Suppressor macrophage treated with lipopolysaccharide for 1 hour (primary cell): ENCODE results near the gene CDV3.

ENCODE experiments used
- DNase-seq, 3 donors: peaks; one replicate each; pipeline ENCODE4 v3.0.0-alpha.2; 2020 to 2022

CDV3 gene

GRCh38 chr3:133568294-133569014 is 5.0 kb upstream of the CDV3 start:
- peak; percentile 41 to 75 (median 74) for DNase-seq

- peak in 1 of 3 donors; percentile 39 for DNase-seq
Observed at GRCh38 chr3:133570139-133570936, 3.1 kb upstream of the CDV3 start.

- peak in 2 of 3 donors; percentile 15 to 29 for DNase-seq
Observed at GRCh38 chr3:133570937-133571320, 2.6 kb upstream of the CDV3 start.

GRCh38 chr3:133572158-133573053 is 1.1 kb upstream of the CDV3 start:
- DNase-seq: peak; percentile 74 to 93 (median 89)

- DNase-seq: peak; percentile 100
Observed at GRCh38 chr3:133573054-133573628, 345 bp upstream of the CDV3 start.

GRCh38 chr3:133574260-133574881 is 885 bp downstream of the CDV3 start:
- peak; percentile 88 to 94 (median 93) for DNase-seq

- peak in 2 of 3 donors; percentile 28 to 48 for DNase-seq
Observed at GRCh38 chr3:133575086-133575485, 1.6 kb downstream of the CDV3 start.

GRCh38 chr3:133576169-133576568 is 2.7 kb downstream of the CDV3 start:
- peak in 1 of 3 donors; percentile 33 for DNase-seq

GRCh38 chr3:133578548-133579191 is 5.2 kb downstream of the CDV3 start:
- DNase-seq: peak; percentile 25 to 50 (median 34)

- DNase-seq: no peak
Observed at GRCh38 chr3:133583396-133583795, 9.9 kb downstream of the CDV3 start.

GRCh38 chr3:133588035-133588434 is 14.5 kb downstream of the CDV3 start:
- DNase-seq: no peak

GRCh38 chr3:133588784-133589465 is 15.4 kb downstream of the CDV3 start:
- no peak for DNase-seq

- no peak for DNase-seq
Observed at GRCh38 chr3:133589503-133589902, 16.0 kb downstream of the CDV3 start.

- no peak for DNase-seq
Observed at GRCh38 chr3:133591271-133591742, 17.8 kb downstream of the CDV3 start.

- peak in 1 of 3 donors; percentile 27 for DNase-seq
Observed at GRCh38 chr3:133592843-133593242, 19.4 kb downstream of the CDV3 start.

- no peak for DNase-seq
Observed at GRCh38 chr3:133593243-133593642, 19.8 kb downstream of the CDV3 start.

GRCh38 chr3:133595341-133595740 is 21.9 kb downstream of the CDV3 start:
- DNase-seq: no peak

- no peak for DNase-seq
Observed at GRCh38 chr3:133598405-133598804, 24.9 kb downstream of the CDV3 start.

GRCh38 chr3:133599280-133599679 is 25.8 kb downstream of the CDV3 start:
- no peak for DNase-seq

GRCh38 chr3:133600572-133601081 is 27.1 kb downstream of the CDV3 start:
- DNase-seq: no peak

- no peak for DNase-seq
Observed at GRCh38 chr3:133606342-133606741, 32.9 kb downstream of the CDV3 start.
